Hypothalamus (tissue), 51 donors: Measurements from ENCODE around the gene PDRG1.
A peak's percentile ranks its signal among the peaks of the same experiment; 100 is the strongest.
"Not testable (repeated sequence)": the region's sequence is repeated elsewhere in the genome, so short reads cannot be mapped to it uniquely, and the experiment has no call there.

ENCODE experiments used
- DNase-seq, 51 donors: peaks; one replicate each; lab custom pipeline; 2025; lab: John Stamatoyannopoulos, UW

PDRG1 gene

GRCh38 chr20:31929631-31930030 is 22.2 kb downstream of the PDRG1 start:
- DNase-seq, result not testable (repeated sequence)

GRCh38 chr20:31927627-31928159 is 24.2 kb downstream of the PDRG1 start:
- DNase-seq, result no peak

GRCh38 chr20:31926493-31926892 is 25.4 kb downstream of the PDRG1 start:
- no peak for DNase-seq

- DNase-seq, result peak in 1 of 51 donors; percentile 1
Measured at GRCh38 chr20:31925631-31926030, 26.2 kb downstream of the PDRG1 start.

- DNase-seq, result no peak
Measured at GRCh38 chr20:31924561-31924960, 27.3 kb downstream of the PDRG1 start.

- no peak for DNase-seq
Measured at GRCh38 chr20:31923388-31924331, 28.2 kb downstream of the PDRG1 start.

GRCh38 chr20:31922588-31922987 is 29.3 kb downstream of the PDRG1 start:
- no peak for DNase-seq

GRCh38 chr20:31922181-31922580 is 29.7 kb downstream of the PDRG1 start:
- DNase-seq, result no peak

GRCh38 chr20:31921480-31921879 is 30.4 kb downstream of the PDRG1 start:
- DNase-seq, result not testable (repeated sequence)

GRCh38 chr20:31920275-31920855 is 31.5 kb downstream of the PDRG1 start:
- no peak for DNase-seq

GRCh38 chr20:31919410-31920155 is 32.3 kb downstream of the PDRG1 start:
- peak in 1 of 51 donors; percentile 62 for DNase-seq

GRCh38 chr20:31918466-31919105 is 33.3 kb downstream of the PDRG1 start:
- DNase-seq, result no peak

- DNase-seq, result peak in 1 of 51 donors; percentile 32
Measured at GRCh38 chr20:31917962-31918412, 33.9 kb downstream of the PDRG1 start.

GRCh38 chr20:31916708-31917107 is 35.1 kb downstream of the PDRG1 start:
- DNase-seq, result no peak

- no peak for DNase-seq
Measured at GRCh38 chr20:31915491-31916280, 36.2 kb downstream of the PDRG1 start.

- DNase-seq, result no peak
Measured at GRCh38 chr20:31914170-31914569, 37.7 kb downstream of the PDRG1 start.

- no peak for DNase-seq
Measured at GRCh38 chr20:31913431-31914157, 38.3 kb downstream of the PDRG1 start.

GRCh38 chr20:31910071-31910803 is 41.6 kb downstream of the PDRG1 start:
- DNase-seq, result no peak
